Measurements from ENCODE around the gene AGPAT2. TPM values are rescaled to one million over a fixed set of nuclear protein-coding genes. Genes with fewer than 3 reads are reported as not detected.

AGPAT2 gene
- total RNA-seq, 1 donor from 2014 or later: 53.8 TPM

- DNase-seq: no peak
- intact Hi-C loops (cut with micrococcal nuclease): no loop called here
- no peak for ATAC-seq
Observed at GRCh38 chr9:136691316-136692184, 4.3 kb upstream of the AGPAT2 start.

- ATAC-seq (peak; percentile 54), DNase-seq (peak; percentile 88)
- intact Hi-C loops (cut with micrococcal nuclease): no loop called here
Observed at GRCh38 chr9:136690806-136691261, 3.6 kb upstream of the AGPAT2 start.

- DNase-seq (peak; percentile 92), ATAC-seq (peak; percentile 61)
- intact Hi-C loops (cut with micrococcal nuclease): no loop called here
Observed at GRCh38 chr9:136690104-136690805, 3.0 kb upstream of the AGPAT2 start.

- ATAC-seq (no peak), DNase-seq (no peak)
- intact Hi-C loops (cut with micrococcal nuclease): no loop called here
Observed at GRCh38 chr9:136689108-136689460, 1.8 kb upstream of the AGPAT2 start.

- ATAC-seq (no peak), DNase-seq (no peak)
- intact Hi-C loops (cut with micrococcal nuclease): no loop called here
Observed at GRCh38 chr9:136688274-136689107, 1.2 kb upstream of the AGPAT2 start.

GRCh38 chr9:136687721-136688223, 515 bp upstream of the AGPAT2 start:
- ATAC-seq (peak; percentile 0), DNase-seq (no peak)
- intact Hi-C loops (cut with micrococcal nuclease): no loop called here

GRCh38 chr9:136686534-136686793, 793 bp downstream of the AGPAT2 start:
- intact Hi-C loops (cut with micrococcal nuclease): no loop called here
- DNase-seq: no peak
- no peak for ATAC-seq

GRCh38 chr9:136685790-136686533, 1.3 kb downstream of the AGPAT2 start:
- ATAC-seq: no peak
- intact Hi-C loops (cut with micrococcal nuclease): no loop called here
- DNase-seq: no peak

- DNase-seq (no peak), ATAC-seq (no peak)
- intact Hi-C loops (cut with micrococcal nuclease): no loop called here
Observed at GRCh38 chr9:136685216-136685615, 2.0 kb downstream of the AGPAT2 start.

- DNase-seq (no peak), ATAC-seq (no peak)
- intact Hi-C loops (cut with micrococcal nuclease): no loop called here
Observed at GRCh38 chr9:136684799-136685198, 2.5 kb downstream of the AGPAT2 start.

- ATAC-seq (no peak), DNase-seq (no peak)
- intact Hi-C loops (cut with micrococcal nuclease): no loop called here
Observed at GRCh38 chr9:136684339-136684738, 2.9 kb downstream of the AGPAT2 start.

- ATAC-seq (no peak), DNase-seq (no peak)
- intact Hi-C loops (cut with micrococcal nuclease): no loop called here
Observed at GRCh38 chr9:136683755-136684154, 3.5 kb downstream of the AGPAT2 start.

GRCh38 chr9:136683173-136683745, 4.0 kb downstream of the AGPAT2 start:
- DNase-seq: no peak
- no peak for ATAC-seq
- intact Hi-C loops (cut with micrococcal nuclease): no loop called here

- DNase-seq: no peak
- intact Hi-C loops (cut with micrococcal nuclease): no loop called here
- no peak for ATAC-seq
Observed at GRCh38 chr9:136682710-136683109, 4.5 kb downstream of the AGPAT2 start.

- no peak for DNase-seq
- intact Hi-C loops (cut with micrococcal nuclease): no loop called here
- ATAC-seq: no peak
Observed at GRCh38 chr9:136681945-136682699, 5.1 kb downstream of the AGPAT2 start.

GRCh38 chr9:136681029-136681428, 6.2 kb downstream of the AGPAT2 start:
- ATAC-seq: no peak
- no peak for DNase-seq

GRCh38 chr9:136679431-136679941, 7.8 kb downstream of the AGPAT2 start:
- intact Hi-C loops (cut with micrococcal nuclease): no loop called here
- peak; percentile 8 for ATAC-seq

More at GRCh38 chr9:136681029-136681428, 6.2 kb downstream of the AGPAT2 start:
- intact Hi-C loops (cut with micrococcal nuclease): no loop called here

GRCh38 chr9:136678624-136679023, 8.6 kb downstream of the AGPAT2 start:
- intact Hi-C loops (cut with micrococcal nuclease): no loop called here
- ATAC-seq (no peak), DNase-seq (no peak)

More at GRCh38 chr9:136679431-136679941, 7.8 kb downstream of the AGPAT2 start:
- no peak for DNase-seq

Measured in left ventricle myocardium superior (tissue), 1 donor.